AG10803 (cell line): Measurements from ENCODE around the gene RBBP8NL.
A peak's percentile ranks its signal among the peaks of the same experiment; 100 is the strongest.

Source experiments
- DNase-seq: peaks from one replicate; pipeline ENCODE4 v3.0.0; 2010; ENCODE audit warnings: low read depth
- H3K4me3 ChIP-seq: 2 replicates; pipeline ENCODE4 v1.5.1; 2011; ENCODE audit warnings: mild to moderate bottlenecking, low read length, control low read depth
- CTCF ChIP-seq: conservative IDR thresholded peaks from 2 replicates; pipeline ENCODE4 v1.5.1; 2011; ENCODE audit warnings: mild to moderate bottlenecking, low read length, control low read depth, inconsistent platforms

Gene RBBP8NL

GRCh38 chr20:62408640-62409039, 18.7 kb downstream of the RBBP8NL start:
- TF ChIP-seq CTCF: no peak
- H3K4me3 ChIP-seq: no peak overlapping the region
- DNase-seq: no peak

GRCh38 chr20:62408055-62408454, 19.3 kb downstream of the RBBP8NL start:
- TF ChIP-seq CTCF: no peak
- no peak for DNase-seq
- no peak overlapping the region for H3K4me3 ChIP-seq

GRCh38 chr20:62407221-62407992, 19.9 kb downstream of the RBBP8NL start, which contains the start of gene CABLES2:
Gene CABLES2, minus strand, starts transcription at chr20:62407285. Its CDS starts 9 bp downstream, at chr20:62407276.
- peak within 1 kb of the TSS; percentile 64 for H3K4me3 ChIP-seq
- TF ChIP-seq CTCF: no peak
- peak; percentile 93 for DNase-seq

GRCh38 chr20:62406635-62407176, 20.6 kb downstream of the RBBP8NL start:
- no peak for DNase-seq
- H3K4me3 ChIP-seq: peak overlapping the region; percentile 64
- TF ChIP-seq CTCF: no peak

- H3K4me3 ChIP-seq: peak overlapping the region; percentile 64
- TF ChIP-seq CTCF: no peak
- DNase-seq: no peak
Measured at GRCh38 chr20:62405981-62406513, 21.3 kb downstream of the RBBP8NL start.

- peak; percentile 51 for TF ChIP-seq CTCF
- H3K4me3 ChIP-seq: no peak overlapping the region
- peak; percentile 47 for DNase-seq
Measured at GRCh38 chr20:62405108-62405980, 22.0 kb downstream of the RBBP8NL start.
